HepG2 (cell line): ENCODE data around the gene TGM5. TPM values are rescaled to one million over a fixed set of nuclear protein-coding genes. Genes with fewer than 3 reads are reported as not detected.

Experiments used
- ATAC-seq: fragments of 200-7000 bp; cut with Tn5 transposase; 3 replicates; pipeline ENCODE4 v1.9.1; 2020; ENCODE audit warnings: mild to moderate bottlenecking, moderate library complexity
- BruUV-seq: library from RNA; stranded (reverse); fragments of 400-500 nt; replicated peaks from 2 replicates; lab custom pipeline; 2021; lab: Mats Ljungman, UMichigan
- CTCF ChIA-PET: fragments of 300-600 bp; formaldehyde crosslinking; extraction: SDS; loops from one replicate; lab custom pipeline; 2021; ENCODE audit warnings: low total read pairs, inconsistent platforms, low intra/inter-chr PET ratio; lab: Yijun Ruan, JAX
- POLR2A ChIA-PET: fragments of 350-600 bp; sonication (Branson Sonifier 250); formaldehyde crosslinking; loops from one replicate; lab custom pipeline; 2020; ENCODE audit warnings: antibody characterized with exemption, inconsistent platforms; lab: Yijun Ruan, JAX
- DNase-seq: peaks from one replicate; pipeline ENCODE4 v3.0.0-alpha.2; 2015; ENCODE audit warnings: low spot score
- FAIRE-seq: peaks from 3 replicates; lab custom pipeline; 2011; peaks lifted over from hg19 to GRCh38; lab: Jason Lieb, UNC
- H2AFZ ChIP-seq: one replicate; pipeline ENCODE4 v1.6.1; 2011; ENCODE audit warnings: low read length, inconsistent platforms
- H3K27ac ChIP-seq: fragments of 300-600 bp; 3 replicates; pipeline ENCODE4 v1.8.0; 2011; ENCODE audit warnings: mixed run types, mild to moderate bottlenecking, mixed read lengths, low read length, inconsistent platforms; ENCODE audit not compliant: insufficient read depth; ENCODE audit errors: extremely low read length
- H3K27me3 ChIP-seq, 2 experiments: fragments of 200-600 bp in 1 of 2; 2 replicates in 1 of 2; 3 replicates in 1 of 2; pipeline versions ENCODE4 v1.6.0 to v1.8.0; 2011; ENCODE audit warnings: low read length in 2 of 2, mild to moderate bottlenecking in 2 of 2, moderate library complexity in 2 of 2, inconsistent platforms in 1 of 2; ENCODE audit not compliant: insufficient read depth in 2 of 2, control insufficient read depth in 1 of 2
- H3K36me3 ChIP-seq, 2 experiments: fragments of 200-600 bp in 1 of 2; replicated peaks in 1 of 2; 2 replicates in 1 of 2; 3 replicates in 1 of 2; pipeline versions ENCODE4 v1.5.1 to v1.8.0; 2011; ENCODE audit warnings: low read length in 2 of 2, inconsistent platforms in 1 of 2; ENCODE audit not compliant: insufficient read depth in 2 of 2, control insufficient read depth in 1 of 2
- H3K4me1 ChIP-seq: 2 replicates; pipeline ENCODE4 v1.5.1; 2012; ENCODE audit warnings: low read length, inconsistent platforms; ENCODE audit not compliant: insufficient read depth
- H3K4me2 ChIP-seq: 2 replicates; pipeline ENCODE4 v1.6.0; 2011; ENCODE audit warnings: low read depth, low read length, inconsistent platforms
- H3K4me3 ChIP-seq, 3 experiments: fragments of 200-600 bp in 1 of 3; sonication (generic), shearing (Covaris generic) in 1 of 3; replicated peaks in 1 of 3; 2 replicates each; pipeline ENCODE4 v1.5.1; 2011 to 2016; ENCODE audit warnings: low read length in 3 of 3, inconsistent platforms in 2 of 3, low read depth in 2 of 3, mild to moderate bottlenecking in 2 of 3, control low read depth in 1 of 3, mixed read lengths in 1 of 3; ENCODE audit not compliant: insufficient read depth in 1 of 3
- H3K79me2 ChIP-seq: one replicate; pipeline ENCODE4 v1.6.1; 2011; ENCODE audit warnings: low read length, inconsistent platforms; ENCODE audit not compliant: insufficient read depth
- H3K9ac ChIP-seq: 2 replicates; pipeline ENCODE4 v1.6.0; 2011; ENCODE audit warnings: mild to moderate bottlenecking, low read depth, low read length, inconsistent platforms; ENCODE audit not compliant: insufficient read depth
- H3K9me3 ChIP-seq: 2 replicates; pipeline ENCODE4 v1.5.1; 2012; ENCODE audit warnings: mild to moderate bottlenecking, low read length
- H4K20me1 ChIP-seq: 2 replicates; pipeline ENCODE4 v1.6.0; 2011; ENCODE audit warnings: inconsistent platforms, mild to moderate bottlenecking, low read length, moderate library complexity; ENCODE audit not compliant: insufficient read depth
- HCFC1 ChIP-seq: fragments of 150-350 bp; IDR thresholded peaks from 2 replicates; pipeline ENCODE4 v1.6.1; 2014; ENCODE audit warnings: low read depth, low read length
- THRA ChIP-seq: sonication (generic); formaldehyde crosslinking; IDR thresholded peaks from 2 replicates; pipeline ENCODE4 v1.4.0; 2020; ENCODE audit warnings: missing genetic modification reagents, borderline replicate concordance
- ZNF280B ChIP-seq: sonication (generic); formaldehyde crosslinking; IDR thresholded peaks from 2 replicates; pipeline ENCODE4 v1.5.0; 2020; ENCODE audit warnings: missing genetic modification reagents, mild to moderate bottlenecking, borderline replicate concordance
- WGBS: methylation state at CpG from one replicate; pipeline ENCODE4 v1.1.6; 2017; ENCODE audit warnings: low lambda C conversion rate; 5-methylcytosine and 5-hydroxymethylcytosine counted together
- in situ Hi-C: cut with HindIII; loops from 2 replicates; pipeline ENCODE4 v1.10.0; 2017; ENCODE audit warnings: low pct_unique_long_range_greater_than_20kb; ENCODE audit not compliant: extremely low pct_ligation_motif_present
- intact Hi-C: fragments of 100-400 bp; cut with micrococcal nuclease; formaldehyde crosslinking; loops from one replicate; pipeline ENCODE4 v1.10.0; 2022; ENCODE audit not compliant: unreplicated experiment
- polyA plus RNA-seq, 8 experiments: library from polyadenylated mRNA; depleted of rRNA in 3 of 8; stranded (reverse) in 7 of 8; unstranded in 1 of 8; fragments of >200 nt; fragmentation: Illumina TruSeq in 4 of 8; extraction: Trizol in 4 of 8; gene quantifications; 2 replicates each; pipeline versions ENCODE4 v1.2.1 to v1.2.3, GENCODE V29; 2011 to 2016; ENCODE audit warnings: low read depth in 4 of 8, missing spikeins in 1 of 8, mixed read lengths in 1 of 8; ENCODE audit not compliant: insufficient read depth in 1 of 8
- total RNA-seq, 5 experiments: library from RNA; depleted of rRNA; stranded (reverse); fragments of >200 nt; fragmentation: Illumina TruSeq; extraction: Trizol; gene quantifications; 2 replicates each; pipeline ENCODE4 v1.2.3, GENCODE V29; 2016; ENCODE audit warnings: low read depth in 1 of 5
- TF ChIP-seq, protein P1 (sequence below): sonication (generic); formaldehyde crosslinking; IDR thresholded peaks from 2 replicates; pipeline ENCODE4 v1.8.0; 2022; ENCODE audit warnings: missing genetic modification reagents, mild to moderate bottlenecking, inconsistent platforms, borderline replicate concordance

Gene TGM5
- total and polyA plus RNA-seq, 2 of the 13 experiments (the other 11 are each of a cell fraction or from before 2014, with no cell fraction given), result 0.18 to 0.65 TPM

DNA sequence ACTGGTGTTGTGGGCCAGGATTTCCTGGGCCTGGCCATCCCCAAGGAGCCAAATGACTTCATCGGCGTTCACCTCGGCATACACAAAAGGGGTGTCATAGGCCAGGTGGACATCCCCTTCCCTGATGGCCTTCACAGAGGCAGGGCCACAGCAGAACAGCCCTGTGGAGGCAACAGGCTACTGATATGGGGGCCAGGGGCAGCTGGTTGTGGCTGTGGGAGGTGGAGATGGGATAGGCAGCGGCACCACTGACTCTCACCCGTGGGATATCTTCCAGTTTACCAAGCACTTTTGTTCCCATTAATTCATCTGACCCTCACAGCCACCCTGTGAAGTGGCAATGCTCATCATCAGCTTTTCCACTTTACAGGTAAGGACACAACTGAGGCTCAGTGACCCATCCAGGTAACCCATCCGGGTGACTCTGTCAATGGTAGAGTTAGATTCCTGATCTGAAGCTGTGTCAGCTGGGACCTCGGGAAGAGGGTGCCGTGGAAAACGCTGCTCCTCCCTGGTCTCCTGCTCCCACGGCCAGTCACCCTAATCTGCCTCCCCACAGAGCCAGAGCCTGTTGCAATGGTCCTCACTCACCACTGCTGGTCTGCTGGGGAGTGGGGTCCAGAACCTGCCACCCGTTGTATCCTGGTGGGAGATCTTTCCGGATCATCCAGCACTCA lies 15.3 kb upstream of the TGM5 start:
- FAIRE-seq, result no peak

More for the DNA sequence above, 15.3 kb upstream of the TGM5 start:
- Histone ChIP-seq H3K4me2 (no peak overlapping the region), H4K20me1 (no peaks in the 10 kb centered on the region), H3K9me3 (no peaks in the 10 kb centered on the region), H2AFZ (no peak overlapping the region), H3K4me1 (peaks cover 13% of the 10 kb centered on the region), H3K9ac (no peak overlapping the region), H3K4me3 (no peak overlapping the region), H3K27me3 (peaks cover 1 to 52% of the 10 kb centered on the region in 2 experiments; a peak in 4 of 5 replicates), H3K79me2 (no peaks in the 10 kb centered on the region), H3K27ac (no peak overlapping the region), H3K36me3 (no peaks in the 10 kb centered on the region)
- WGBS, result 33% methylated on average over 7 of the region's 12 CpGs
- POLR2A ChIA-PET, result no interaction called here
- DNase-seq (no peak), ATAC-seq (no peak)
- BruUV-seq, result no TSS peak
- intact Hi-C loops, result no loop called here
- CTCF ChIA-PET, result no interaction called here
- in situ Hi-C loops, result loop anchor here (10.0 kb wide), 1 partner anchor 47 kb away; no protein-coding TSS in a partner anchor
- TF ChIP-seq, protein P1, sequence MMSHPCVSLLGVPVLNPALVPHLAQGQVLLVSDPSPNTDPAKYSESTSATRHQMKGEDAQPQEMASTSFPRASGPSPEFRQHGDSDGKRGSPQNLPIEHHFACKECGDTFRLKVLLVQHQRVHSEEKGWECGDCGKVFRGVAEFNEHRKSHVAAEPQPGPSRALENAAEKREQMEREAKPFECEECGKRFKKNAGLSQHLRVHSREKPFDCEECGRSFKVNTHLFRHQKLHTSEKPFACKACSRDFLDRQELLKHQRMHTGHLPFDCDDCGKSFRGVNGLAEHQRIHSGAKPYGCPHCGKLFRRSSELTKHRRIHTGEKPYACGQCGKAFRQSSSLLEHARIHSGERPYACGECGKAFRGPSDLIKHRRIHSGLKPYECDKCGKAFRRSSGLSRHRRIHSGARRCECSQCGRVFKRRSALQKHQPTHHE (CRISPR knock-in tag), result no peak
- TF ChIP-seq ZNF280B (CRISPR knock-in tag), result no peak
- no peak for TF ChIP-seq HCFC1
- no peak for TF ChIP-seq THRA
